BJ (cell line): Measurements from ENCODE around the gene TMEM131. TPM values are rescaled to one million over a fixed set of nuclear protein-coding genes. Genes with fewer than 3 reads are reported as not detected.

Source experiments
- CTCF ChIA-PET: fragments of 350-600 bp; formaldehyde crosslinking; extraction: SDS; loops from one replicate; lab custom pipeline; 2021; ENCODE audit warnings: antibody characterized with exemption, inconsistent platforms; lab: Yijun Ruan, JAX
- POLR2A ChIA-PET: fragments of 300-600 bp; sonication (Branson Sonifier 250); formaldehyde crosslinking; extraction: SDS; loops from one replicate; lab custom pipeline; 2021; ENCODE audit warnings: antibody characterized with exemption; lab: Charles Lee
- DNase-seq: peaks from one replicate; pipeline ENCODE4 v3.0.0-alpha.2; 2011; ENCODE audit warnings: low read depth
- H3K27me3 ChIP-seq: 2 replicates; pipeline ENCODE4 v1.6.0; 2011; ENCODE audit warnings: low read length; ENCODE audit not compliant: control insufficient read depth, insufficient read depth
- H3K36me3 ChIP-seq: 2 replicates; pipeline ENCODE4 v1.5.1; 2011; ENCODE audit warnings: low read length; ENCODE audit not compliant: control insufficient read depth, insufficient read depth
- H3K4me3 ChIP-seq: 2 replicates; pipeline ENCODE4 v1.5.1; 2011; ENCODE audit warnings: low read depth, mild to moderate bottlenecking, control low read depth, low read length
- polyA plus RNA-seq: library from polyadenylated mRNA; depleted of rRNA; stranded (reverse); fragments of >200 nt; gene quantifications from 2 replicates; pipeline ENCODE4 v1.2.3, GENCODE V29; 2011
- TF ChIP-seq, protein P1 (sequence below): IDR thresholded peaks from 2 replicates; pipeline ENCODE4 v1.5.1; 2011; ENCODE audit warnings: low read depth, mild to moderate bottlenecking, control low read depth, inconsistent platforms, low read length, moderate library complexity; ENCODE audit not compliant: insufficient read depth

The TMEM131 gene
- polyA plus RNA-seq, 1 experiment, result 11.8 TPM

DNA sequence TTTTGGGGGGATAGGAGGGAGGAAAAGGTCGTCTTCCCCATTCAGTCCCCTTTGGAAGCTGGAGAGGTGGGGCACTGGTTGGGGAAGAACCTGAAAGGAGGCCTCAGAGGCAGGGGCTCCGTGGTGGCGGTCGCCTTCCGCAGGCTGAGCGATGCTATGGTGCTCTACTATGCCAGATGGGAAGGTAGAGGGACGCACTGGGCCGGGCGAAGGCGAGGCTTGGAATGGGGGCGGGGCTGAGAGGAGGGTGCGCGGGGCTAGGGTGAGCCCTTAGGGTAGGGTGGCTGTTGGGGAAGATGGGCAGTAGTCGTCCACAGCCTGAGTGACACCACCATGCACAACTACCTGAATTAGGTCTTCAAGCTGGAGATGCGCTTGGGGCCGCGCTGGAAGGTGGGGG lies 271.2 kb downstream of the TMEM131 start:
- no peak for DNase-seq
- ChIA-PET POLR2A (no interaction called here), CTCF (interaction anchor here (0.9 to 4.2 kb wide), 4 partner anchors 10 to 28 kb away, joined by 3 to 28 read pairs (median 4); no protein-coding TSS in a partner anchor)
- Histone ChIP-seq H3K36me3 (no peaks in the 10 kb centered on the region), H3K4me3 (no peak overlapping the region), H3K27me3 (no peaks in the 10 kb centered on the region; the same call in 1 of the 2 replicates)
- TF ChIP-seq, protein P1, sequence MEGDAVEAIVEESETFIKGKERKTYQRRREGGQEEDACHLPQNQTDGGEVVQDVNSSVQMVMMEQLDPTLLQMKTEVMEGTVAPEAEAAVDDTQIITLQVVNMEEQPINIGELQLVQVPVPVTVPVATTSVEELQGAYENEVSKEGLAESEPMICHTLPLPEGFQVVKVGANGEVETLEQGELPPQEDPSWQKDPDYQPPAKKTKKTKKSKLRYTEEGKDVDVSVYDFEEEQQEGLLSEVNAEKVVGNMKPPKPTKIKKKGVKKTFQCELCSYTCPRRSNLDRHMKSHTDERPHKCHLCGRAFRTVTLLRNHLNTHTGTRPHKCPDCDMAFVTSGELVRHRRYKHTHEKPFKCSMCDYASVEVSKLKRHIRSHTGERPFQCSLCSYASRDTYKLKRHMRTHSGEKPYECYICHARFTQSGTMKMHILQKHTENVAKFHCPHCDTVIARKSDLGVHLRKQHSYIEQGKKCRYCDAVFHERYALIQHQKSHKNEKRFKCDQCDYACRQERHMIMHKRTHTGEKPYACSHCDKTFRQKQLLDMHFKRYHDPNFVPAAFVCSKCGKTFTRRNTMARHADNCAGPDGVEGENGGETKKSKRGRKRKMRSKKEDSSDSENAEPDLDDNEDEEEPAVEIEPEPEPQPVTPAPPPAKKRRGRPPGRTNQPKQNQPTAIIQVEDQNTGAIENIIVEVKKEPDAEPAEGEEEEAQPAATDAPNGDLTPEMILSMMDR, result no peak

DNA sequence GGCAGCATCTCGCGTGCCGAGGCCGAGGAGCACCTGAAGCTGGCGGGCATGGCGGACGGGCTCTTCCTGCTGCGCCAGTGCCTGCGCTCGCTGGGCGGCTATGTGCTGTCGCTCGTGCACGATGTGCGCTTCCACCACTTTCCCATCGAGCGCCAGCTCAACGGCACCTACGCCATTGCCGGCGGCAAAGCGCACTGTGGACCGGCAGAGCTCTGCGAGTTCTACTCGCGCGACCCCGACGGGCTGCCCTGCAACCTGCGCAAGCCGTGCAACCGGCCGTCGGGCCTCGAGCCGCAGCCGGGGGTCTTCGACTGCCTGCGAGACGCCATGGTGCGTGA lies 271.7 kb downstream of the TMEM131 start:
- DNase-seq, result no peak
- H3K36me3 ChIP-seq, result no peaks in the 10 kb centered on the region
- H3K4me3 ChIP-seq, result no peak overlapping the region
- TF ChIP-seq, protein P1, result no peak
- ChIA-PET CTCF (interaction anchor here (0.9 to 2.0 kb wide), 2 partner anchors 9 to 24 kb away, joined by 3 to 5 read pairs; no protein-coding TSS in a partner anchor), POLR2A (no interaction called here)
- no peaks in the 10 kb centered on the region; the same call in 1 of the 2 replicates for H3K27me3 ChIP-seq

DNA sequence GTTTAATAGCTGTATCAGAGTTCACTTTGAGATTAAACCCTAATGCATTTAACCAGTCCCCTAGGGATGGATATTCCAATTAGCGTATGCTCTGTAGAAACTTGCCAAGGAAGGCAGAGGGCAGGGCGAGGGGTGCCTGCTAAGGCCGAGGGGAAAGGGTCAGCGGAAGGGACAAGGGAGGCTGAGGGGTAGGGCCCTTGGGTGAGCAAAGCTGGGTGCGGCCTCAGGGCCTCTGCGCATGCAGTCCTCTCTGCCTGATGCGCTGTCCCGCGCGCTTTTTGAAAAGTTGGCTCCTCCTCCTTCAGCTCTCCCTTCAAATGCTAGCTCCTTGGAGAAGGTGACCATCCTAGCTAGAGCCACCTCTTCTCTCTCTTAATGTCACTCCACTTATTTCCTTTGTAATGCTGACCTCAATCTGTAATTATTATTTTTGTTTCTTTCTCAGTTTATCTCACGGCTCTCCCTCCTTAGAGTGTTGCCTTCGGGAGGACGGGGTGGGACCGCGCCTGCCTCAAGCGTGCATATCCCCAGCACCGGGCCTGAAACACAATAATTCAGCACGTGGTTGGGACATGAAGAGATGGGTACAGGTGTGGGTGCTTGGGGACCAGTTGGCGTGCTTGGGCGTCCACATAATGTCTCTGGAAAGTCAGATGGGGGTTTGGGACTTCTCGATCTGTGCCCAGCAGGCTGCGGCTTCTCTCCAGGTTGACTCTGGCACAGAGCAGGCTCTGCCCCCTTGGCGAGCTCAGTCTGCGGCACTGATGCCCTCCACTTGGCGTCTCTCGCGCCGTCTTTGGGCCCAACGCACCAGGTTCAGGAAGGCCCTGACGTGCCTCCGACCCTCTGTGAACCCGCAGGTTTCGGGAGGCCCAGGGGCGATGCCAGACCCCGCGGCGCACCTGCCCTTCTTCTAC lies 272.3 kb downstream of the TMEM131 start:
- POLR2A ChIA-PET, result no interaction called here
- CTCF ChIA-PET, result interaction anchor here (0.9 to 2.0 kb wide), 3 partner anchors 8 to 24 kb away, joined by 3 to 5 read pairs (median 3); no protein-coding TSS in a partner anchor

DNA sequence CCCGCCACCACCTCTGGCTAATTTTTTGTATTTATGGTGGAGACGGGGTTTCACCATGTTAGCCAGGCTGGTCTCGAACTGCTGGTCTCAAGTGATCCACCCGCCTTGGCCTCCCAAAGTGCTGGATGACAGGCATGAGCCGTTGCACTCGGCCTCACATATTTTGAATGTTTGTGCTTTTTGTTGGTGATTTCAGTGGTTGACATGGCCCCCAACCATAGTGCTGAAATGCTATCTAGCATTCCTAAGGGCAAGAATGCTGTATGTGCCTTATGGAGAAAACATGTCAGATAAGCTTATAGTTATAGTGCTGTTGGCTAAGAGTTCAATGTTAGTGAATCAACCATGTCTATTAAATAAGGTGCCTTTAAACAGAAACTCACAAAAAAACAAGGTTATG lies 273.5 kb downstream of the TMEM131 start:
- no peak for DNase-seq
- TF ChIP-seq, protein P1, result no peak
- no peaks in the 10 kb centered on the region for H3K36me3 ChIP-seq
- H3K4me3 ChIP-seq, result no peak overlapping the region
- no peaks in the 10 kb centered on the region; the same call in 1 of the 2 replicates for H3K27me3 ChIP-seq
- ChIA-PET POLR2A (no interaction called here), CTCF (interaction anchor here (0.8 to 1.2 kb wide), 2 partner anchors 18 to 22 kb away, joined by 3 read pairs; no protein-coding TSS in a partner anchor)

More for the DNA sequence above, 272.3 kb downstream of the TMEM131 start:
- DNase-seq, result no peak
- Histone ChIP-seq H3K27me3 (no peaks in the 10 kb centered on the region; the same call in 1 of the 2 replicates), H3K4me3 (no peak overlapping the region), H3K36me3 (no peaks in the 10 kb centered on the region)
- TF ChIP-seq, protein P1, result no peak

- DNase-seq, result no peak
- Histone ChIP-seq H3K4me3 (no peak overlapping the region), H3K27me3 (no peaks in the 10 kb centered on the region; the same call in 1 of the 2 replicates), H3K36me3 (no peaks in the 10 kb centered on the region)
- ChIA-PET CTCF (no interaction called here), POLR2A (no interaction called here)
- TF ChIP-seq, protein P1, result no peak
These were observed 275.0 kb downstream of the TMEM131 start for GRCh38 chr2:97720746-97721145.
